GM23338 (cell line): ENCODE data around the gene AGPAT3. TPM values are rescaled to one million over a fixed set of nuclear protein-coding genes. Genes with fewer than 3 reads are reported as not detected.

Experiments
- ATAC-seq: fragments of 200-7000 bp; cut with Tn5 transposase; 3 replicates; pipeline ENCODE4 v1.9.1; 2020
- DNase-seq: peaks from one replicate; pipeline ENCODE4 v3.0.0-alpha.2; 2015; ENCODE audit warnings: low spot score
- H2AFZ ChIP-seq: fragments of 200-600 bp; sonication (generic); 2 replicates; pipeline ENCODE4 v1.8.0; 2016; ENCODE audit warnings: antibody characterized with exemption, mild to moderate bottlenecking, moderate library complexity
- H3F3A ChIP-seq: fragments of 200-600 bp; sonication (generic); replicated peaks from 2 replicates; pipeline ENCODE4 v1.8.0; 2017; ENCODE audit warnings: antibody characterized with exemption, mixed run types, low read depth
- H3K27ac ChIP-seq: fragments of 200-600 bp; sonication (generic); 2 replicates; pipeline ENCODE4 v1.6.1; 2016; ENCODE audit warnings: low read depth
- H3K27me3 ChIP-seq: fragments of 200-600 bp; sonication (generic); 2 replicates; pipeline ENCODE4 v1.8.0; 2016; ENCODE audit warnings: mild to moderate bottlenecking, mixed run types, moderate library complexity; ENCODE audit not compliant: insufficient read depth
- H3K36me3 ChIP-seq: fragments of 200-600 bp; sonication (generic); 2 replicates; pipeline ENCODE4 v1.8.0; 2016; ENCODE audit warnings: mild to moderate bottlenecking; ENCODE audit not compliant: insufficient read depth
- H3K4me1 ChIP-seq: fragments of 200-600 bp; sonication (generic); 2 replicates; pipeline ENCODE4 v1.8.0; 2016; ENCODE audit warnings: mild to moderate bottlenecking, moderate library complexity; ENCODE audit not compliant: insufficient read depth
- H3K4me2 ChIP-seq: fragments of 200-600 bp; sonication (generic); 2 replicates; pipeline ENCODE4 v1.7.1; 2017; ENCODE audit warnings: mixed run types
- H3K4me3 ChIP-seq: fragments of 200-600 bp; sonication (generic); 2 replicates; pipeline ENCODE4 v1.6.1; 2016; ENCODE audit warnings: mixed run types
- H3K79me2 ChIP-seq: fragments of 200-600 bp; sonication (generic); replicated peaks from 2 replicates; pipeline ENCODE4 v1.8.0; 2017; ENCODE audit warnings: mild to moderate bottlenecking; ENCODE audit not compliant: insufficient read depth
- H3K9me2 ChIP-seq: fragments of 200-600 bp; sonication (generic); 2 replicates; pipeline ENCODE4 v1.8.0; 2017; ENCODE audit not compliant: insufficient read depth
- H4K20me1 ChIP-seq: fragments of 200-600 bp; sonication (generic); replicated peaks from 2 replicates; pipeline ENCODE4 v1.8.0; 2017; ENCODE audit warnings: mild to moderate bottlenecking; ENCODE audit not compliant: insufficient read depth
- H3K27ac Mint-ChIP-seq: 2 replicates; pipeline ENCODE4 v1.8.0; 2020; ENCODE audit warnings: inconsistent platforms, mild to moderate bottlenecking, moderate library complexity, mixed read lengths
- H3K27me3 Mint-ChIP-seq: 3 replicates; pipeline ENCODE4 v1.8.0; 2022; ENCODE audit warnings: low read depth, mild to moderate bottlenecking, moderate library complexity, mixed read lengths, inconsistent platforms; ENCODE audit not compliant: insufficient read depth, poor library complexity
- H3K36me3 Mint-ChIP-seq: 3 replicates; pipeline ENCODE4 v1.8.0; 2021; ENCODE audit warnings: low read depth, mild to moderate bottlenecking, inconsistent platforms, moderate library complexity, mixed read lengths
- H3K4me1 Mint-ChIP-seq: 3 replicates; pipeline ENCODE4 v1.8.0; 2020; ENCODE audit warnings: mild to moderate bottlenecking, inconsistent platforms, mixed read lengths
- H3K4me3 Mint-ChIP-seq: 3 replicates; pipeline ENCODE4 v1.8.0; 2021; ENCODE audit warnings: moderate library complexity, mild to moderate bottlenecking, inconsistent platforms, mixed read lengths
- H3K9me3 Mint-ChIP-seq: 3 replicates; pipeline ENCODE4 v1.8.0; 2020; ENCODE audit warnings: moderate library complexity, mild to moderate bottlenecking, inconsistent platforms, mixed read lengths
- CREB1 ChIP-seq: fragments of 250-450 bp; sonication (Bioruptor Pico); IDR thresholded peaks from 2 replicates; pipeline ENCODE4 v1.5.0; 2020; ENCODE audit warnings: low read depth, mild to moderate bottlenecking, moderate library complexity
- EZH2 ChIP-seq: fragments of 200-600 bp; sonication (generic); IDR thresholded peaks from one replicate; pipeline ENCODE4 v1.8.0; 2017; ENCODE audit warnings: antibody characterized with exemption, mild to moderate bottlenecking, low read depth; ENCODE audit not compliant: unreplicated experiment
- EZH2phosphoT487 ChIP-seq: fragments of 200-600 bp; sonication (generic); IDR thresholded peaks from one replicate; pipeline ENCODE4 v1.8.1; 2018; ENCODE audit warnings: antibody characterized with exemption; ENCODE audit not compliant: unreplicated experiment
- JUNB ChIP-seq: IDR thresholded peaks from one replicate; pipeline ENCODE4 v1.6.1; 2016; ENCODE audit warnings: antibody characterized with exemption; ENCODE audit not compliant: unreplicated experiment
- NANOG ChIP-seq: IDR thresholded peaks from 2 replicates; pipeline ENCODE4 v1.6.1; 2016; ENCODE audit warnings: antibody characterized with exemption, borderline replicate concordance
- POLR2AphosphoS5 ChIP-seq: IDR thresholded peaks from 2 replicates; pipeline ENCODE4 v1.6.1; 2016; ENCODE audit warnings: antibody characterized with exemption, low read depth
- STAT1 ChIP-seq: IDR thresholded peaks from one replicate; pipeline ENCODE4 v1.6.1; 2016; ENCODE audit warnings: antibody characterized with exemption; ENCODE audit not compliant: unreplicated experiment
- ZNF331 ChIP-seq: fragments of 250-450 bp; sonication (Bioruptor Pico); IDR thresholded peaks from 2 replicates; pipeline ENCODE4 v1.5.0; 2020; ENCODE audit warnings: low read depth, mild to moderate bottlenecking, moderate library complexity
- polyA plus RNA-seq: library from polyadenylated mRNA; unstranded; fragments of >200 nt; fragmentation: Nextera tagmentation; extraction: Ambion mirVana; gene quantifications from 2 replicates; pipeline ENCODE4 v1.2.1, GENCODE V29; 2016
- total RNA-seq: library from RNA; depleted of rRNA; stranded (reverse); fragments of >200 nt; shearing (Covaris generic); gene quantifications from 2 replicates; pipeline ENCODE4 v1.2.3, GENCODE V29; 2014
- TF ChIP-seq, protein P1 (sequence below): IDR thresholded peaks from one replicate; pipeline ENCODE4 v1.6.1; 2018; ENCODE audit warnings: antibody characterized with exemption; ENCODE audit not compliant: unreplicated experiment
- TF ChIP-seq, protein P2 (sequence below), 2 experiments: fragments of 200-600 bp in 1 of 2; sonication (generic) in 1 of 2; conservative IDR thresholded peaks; 2 replicates each; pipeline versions ENCODE4 v1.5.1 to v1.6.1; 2016 to 2017; ENCODE audit warnings: antibody characterized with exemption in 2 of 2, low read depth in 2 of 2, mild to moderate bottlenecking in 2 of 2, moderate library complexity in 1 of 2
- TF ChIP-seq, protein P3 (sequence below): fragments of 250-450 bp; sonication (Bioruptor Pico); IDR thresholded peaks from 2 replicates; pipeline ENCODE4 v1.5.0; 2020; ENCODE audit warnings: mild to moderate bottlenecking, moderate library complexity
- TF ChIP-seq, protein P4 (sequence below): IDR thresholded peaks from 2 replicates; pipeline ENCODE4 v1.6.1; 2016; ENCODE audit warnings: antibody characterized with exemption

The AGPAT3 gene
- total and polyA plus RNA-seq, 2 experiments from 2014 or later, result 2.1 to 6.1 TPM

DNA sequence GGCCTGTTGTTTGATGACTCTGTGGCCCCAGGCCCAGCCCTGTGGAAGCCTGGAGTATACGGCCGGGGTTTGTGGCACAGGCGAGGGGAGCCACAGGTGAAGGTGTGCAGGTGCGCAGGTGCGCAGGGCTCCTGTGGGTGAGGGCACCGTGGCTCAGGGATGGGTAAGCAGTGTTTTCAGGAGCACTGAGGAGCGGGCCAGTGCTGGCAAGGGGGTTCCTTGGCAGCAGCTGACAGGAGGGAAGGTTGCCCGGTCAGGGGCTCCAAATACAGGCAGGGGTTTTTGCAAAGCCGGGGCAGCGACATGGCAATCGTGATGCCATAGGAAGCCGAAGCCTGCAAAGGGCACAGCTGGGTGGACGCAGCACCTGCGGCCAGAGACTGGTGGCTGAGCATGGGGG, 20.7 kb downstream of the AGPAT3 start (continued):
- TF ChIP-seq EZH2phosphoT487 (no peak), EZH2 (no peak), CREB1 (no peak), NANOG (no peak)
- TF ChIP-seq, protein P1, sequence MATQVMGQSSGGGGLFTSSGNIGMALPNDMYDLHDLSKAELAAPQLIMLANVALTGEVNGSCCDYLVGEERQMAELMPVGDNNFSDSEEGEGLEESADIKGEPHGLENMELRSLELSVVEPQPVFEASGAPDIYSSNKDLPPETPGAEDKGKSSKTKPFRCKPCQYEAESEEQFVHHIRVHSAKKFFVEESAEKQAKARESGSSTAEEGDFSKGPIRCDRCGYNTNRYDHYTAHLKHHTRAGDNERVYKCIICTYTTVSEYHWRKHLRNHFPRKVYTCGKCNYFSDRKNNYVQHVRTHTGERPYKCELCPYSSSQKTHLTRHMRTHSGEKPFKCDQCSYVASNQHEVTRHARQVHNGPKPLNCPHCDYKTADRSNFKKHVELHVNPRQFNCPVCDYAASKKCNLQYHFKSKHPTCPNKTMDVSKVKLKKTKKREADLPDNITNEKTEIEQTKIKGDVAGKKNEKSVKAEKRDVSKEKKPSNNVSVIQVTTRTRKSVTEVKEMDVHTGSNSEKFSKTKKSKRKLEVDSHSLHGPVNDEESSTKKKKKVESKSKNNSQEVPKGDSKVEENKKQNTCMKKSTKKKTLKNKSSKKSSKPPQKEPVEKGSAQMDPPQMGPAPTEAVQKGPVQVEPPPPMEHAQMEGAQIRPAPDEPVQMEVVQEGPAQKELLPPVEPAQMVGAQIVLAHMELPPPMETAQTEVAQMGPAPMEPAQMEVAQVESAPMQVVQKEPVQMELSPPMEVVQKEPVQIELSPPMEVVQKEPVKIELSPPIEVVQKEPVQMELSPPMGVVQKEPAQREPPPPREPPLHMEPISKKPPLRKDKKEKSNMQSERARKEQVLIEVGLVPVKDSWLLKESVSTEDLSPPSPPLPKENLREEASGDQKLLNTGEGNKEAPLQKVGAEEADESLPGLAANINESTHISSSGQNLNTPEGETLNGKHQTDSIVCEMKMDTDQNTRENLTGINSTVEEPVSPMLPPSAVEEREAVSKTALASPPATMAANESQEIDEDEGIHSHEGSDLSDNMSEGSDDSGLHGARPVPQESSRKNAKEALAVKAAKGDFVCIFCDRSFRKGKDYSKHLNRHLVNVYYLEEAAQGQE, result no peak
- TF ChIP-seq, protein P2, sequence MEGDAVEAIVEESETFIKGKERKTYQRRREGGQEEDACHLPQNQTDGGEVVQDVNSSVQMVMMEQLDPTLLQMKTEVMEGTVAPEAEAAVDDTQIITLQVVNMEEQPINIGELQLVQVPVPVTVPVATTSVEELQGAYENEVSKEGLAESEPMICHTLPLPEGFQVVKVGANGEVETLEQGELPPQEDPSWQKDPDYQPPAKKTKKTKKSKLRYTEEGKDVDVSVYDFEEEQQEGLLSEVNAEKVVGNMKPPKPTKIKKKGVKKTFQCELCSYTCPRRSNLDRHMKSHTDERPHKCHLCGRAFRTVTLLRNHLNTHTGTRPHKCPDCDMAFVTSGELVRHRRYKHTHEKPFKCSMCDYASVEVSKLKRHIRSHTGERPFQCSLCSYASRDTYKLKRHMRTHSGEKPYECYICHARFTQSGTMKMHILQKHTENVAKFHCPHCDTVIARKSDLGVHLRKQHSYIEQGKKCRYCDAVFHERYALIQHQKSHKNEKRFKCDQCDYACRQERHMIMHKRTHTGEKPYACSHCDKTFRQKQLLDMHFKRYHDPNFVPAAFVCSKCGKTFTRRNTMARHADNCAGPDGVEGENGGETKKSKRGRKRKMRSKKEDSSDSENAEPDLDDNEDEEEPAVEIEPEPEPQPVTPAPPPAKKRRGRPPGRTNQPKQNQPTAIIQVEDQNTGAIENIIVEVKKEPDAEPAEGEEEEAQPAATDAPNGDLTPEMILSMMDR (conservative IDR thresholded peaks at IDR 0.05; ENCODE audit: low read depth in 2 of 2), result no peak

DNA sequence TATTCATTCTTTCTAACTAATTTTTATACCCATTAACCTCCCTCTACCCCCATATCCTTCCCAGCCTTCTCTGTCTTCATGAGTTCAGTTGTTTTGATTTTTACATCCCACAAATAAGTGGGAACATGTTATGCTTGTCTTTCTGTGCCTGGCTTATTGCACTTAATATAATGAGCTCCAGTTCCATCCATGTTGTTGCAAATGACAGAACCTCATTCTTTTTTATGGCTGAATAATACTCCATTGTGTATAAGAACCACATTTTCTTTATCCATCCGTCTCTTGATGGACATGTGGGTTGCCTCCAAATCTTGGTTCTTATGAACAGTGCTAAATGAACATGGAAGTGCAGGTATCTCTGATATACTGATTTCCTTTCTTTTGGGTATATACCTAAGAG, 21.5 kb downstream of the AGPAT3 start:
- H3K36me3 Mint-ChIP-seq, result no peaks in the 10 kb centered on the region
- peaks cover 16% of the 10 kb centered on the region for H3K27me3 Mint-ChIP-seq
- Histone ChIP-seq H2AFZ (no peak overlapping the region), H3K4me3 (no peak overlapping the region), H3K79me2 (no peaks in the 10 kb centered on the region), H3K27ac (no peak overlapping the region), H3K27me3 (no peaks in the 10 kb centered on the region), H4K20me1 (no peaks in the 10 kb centered on the region), H3K36me3 (no peaks in the 10 kb centered on the region), H3K9me2 (no peaks in the 10 kb centered on the region), H3K4me1 (peaks cover 7% of the 10 kb centered on the region), H3F3A (no peaks in the 10 kb centered on the region), H3K4me2 (no peak overlapping the region)
- H3K27ac Mint-ChIP-seq, result no peak overlapping the region
- H3K4me1 Mint-ChIP-seq, result peaks cover 22% of the 10 kb centered on the region
- no peak for ATAC-seq
- DNase-seq, result no peak
- no peaks in the 10 kb centered on the region for H3K9me3 Mint-ChIP-seq
- no peak overlapping the region for H3K4me3 Mint-ChIP-seq
- TF ChIP-seq, protein P3, sequence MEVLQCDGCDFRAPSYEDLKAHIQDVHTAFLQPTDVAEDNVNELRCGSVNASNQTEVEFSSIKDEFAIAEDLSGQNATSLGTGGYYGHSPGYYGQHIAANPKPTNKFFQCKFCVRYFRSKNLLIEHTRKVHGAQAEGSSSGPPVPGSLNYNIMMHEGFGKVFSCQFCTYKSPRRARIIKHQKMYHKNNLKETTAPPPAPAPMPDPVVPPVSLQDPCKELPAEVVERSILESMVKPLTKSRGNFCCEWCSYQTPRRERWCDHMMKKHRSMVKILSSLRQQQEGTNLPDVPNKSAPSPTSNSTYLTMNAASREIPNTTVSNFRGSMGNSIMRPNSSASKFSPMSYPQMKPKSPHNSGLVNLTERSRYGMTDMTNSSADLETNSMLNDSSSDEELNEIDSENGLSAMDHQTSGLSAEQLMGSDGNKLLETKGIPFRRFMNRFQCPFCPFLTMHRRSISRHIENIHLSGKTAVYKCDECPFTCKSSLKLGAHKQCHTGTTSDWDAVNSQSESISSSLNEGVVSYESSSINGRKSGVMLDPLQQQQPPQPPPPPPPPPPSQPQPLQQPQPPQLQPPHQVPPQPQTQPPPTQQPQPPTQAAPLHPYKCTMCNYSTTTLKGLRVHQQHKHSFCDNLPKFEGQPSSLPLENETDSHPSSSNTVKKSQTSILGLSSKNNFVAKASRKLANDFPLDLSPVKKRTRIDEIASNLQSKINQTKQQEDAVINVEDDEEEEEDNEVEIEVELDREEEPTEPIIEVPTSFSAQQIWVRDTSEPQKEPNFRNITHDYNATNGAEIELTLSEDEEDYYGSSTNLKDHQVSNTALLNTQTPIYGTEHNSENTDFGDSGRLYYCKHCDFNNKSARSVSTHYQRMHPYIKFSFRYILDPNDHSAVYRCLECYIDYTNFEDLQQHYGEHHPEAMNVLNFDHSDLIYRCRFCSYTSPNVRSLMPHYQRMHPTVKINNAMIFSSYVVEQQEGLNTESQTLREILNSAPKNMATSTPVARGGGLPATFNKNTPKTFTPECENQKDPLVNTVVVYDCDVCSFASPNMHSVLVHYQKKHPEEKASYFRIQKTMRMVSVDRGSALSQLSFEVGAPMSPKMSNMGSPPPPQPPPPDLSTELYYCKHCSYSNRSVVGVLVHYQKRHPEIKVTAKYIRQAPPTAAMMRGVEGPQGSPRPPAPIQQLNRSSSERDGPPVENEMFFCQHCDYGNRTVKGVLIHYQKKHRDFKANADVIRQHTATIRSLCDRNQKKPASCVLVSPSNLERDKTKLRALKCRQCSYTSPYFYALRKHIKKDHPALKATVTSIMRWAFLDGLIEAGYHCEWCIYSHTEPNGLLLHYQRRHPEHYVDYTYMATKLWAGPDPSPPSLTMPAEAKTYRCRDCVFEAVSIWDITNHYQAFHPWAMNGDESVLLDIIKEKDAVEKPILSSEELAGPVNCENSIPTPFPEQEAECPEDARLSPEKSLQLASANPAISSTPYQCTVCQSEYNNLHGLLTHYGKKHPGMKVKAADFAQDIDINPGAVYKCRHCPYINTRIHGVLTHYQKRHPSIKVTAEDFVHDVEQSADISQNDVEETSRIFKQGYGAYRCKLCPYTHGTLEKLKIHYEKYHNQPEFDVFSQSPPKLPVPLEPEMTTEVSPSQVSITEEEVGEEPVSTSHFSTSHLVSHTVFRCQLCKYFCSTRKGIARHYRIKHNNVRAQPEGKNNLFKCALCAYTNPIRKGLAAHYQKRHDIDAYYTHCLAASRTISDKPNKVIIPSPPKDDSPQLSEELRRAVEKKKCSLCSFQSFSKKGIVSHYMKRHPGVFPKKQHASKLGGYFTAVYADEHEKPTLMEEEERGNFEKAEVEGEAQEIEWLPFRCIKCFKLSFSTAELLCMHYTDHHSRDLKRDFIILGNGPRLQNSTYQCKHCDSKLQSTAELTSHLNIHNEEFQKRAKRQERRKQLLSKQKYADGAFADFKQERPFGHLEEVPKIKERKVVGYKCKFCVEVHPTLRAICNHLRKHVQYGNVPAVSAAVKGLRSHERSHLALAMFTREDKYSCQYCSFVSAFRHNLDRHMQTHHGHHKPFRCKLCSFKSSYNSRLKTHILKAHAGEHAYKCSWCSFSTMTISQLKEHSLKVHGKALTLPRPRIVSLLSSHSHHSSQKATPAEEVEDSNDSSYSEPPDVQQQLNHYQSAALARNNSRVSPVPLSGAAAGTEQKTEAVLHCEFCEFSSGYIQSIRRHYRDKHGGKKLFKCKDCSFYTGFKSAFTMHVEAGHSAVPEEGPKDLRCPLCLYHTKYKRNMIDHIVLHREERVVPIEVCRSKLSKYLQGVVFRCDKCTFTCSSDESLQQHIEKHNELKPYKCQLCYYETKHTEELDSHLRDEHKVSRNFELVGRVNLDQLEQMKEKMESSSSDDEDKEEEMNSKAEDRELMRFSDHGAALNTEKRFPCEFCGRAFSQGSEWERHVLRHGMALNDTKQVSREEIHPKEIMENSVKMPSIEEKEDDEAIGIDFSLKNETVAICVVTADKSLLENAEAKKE, result no peak
- TF ChIP-seq EZH2 (no peak), POLR2AphosphoS5 (no peak), NANOG (no peak), JUNB (no peak), ZNF331 (CRISPR knock-in tag) (no peak), STAT1 (no peak), CREB1 (no peak)
- TF ChIP-seq, protein P4, sequence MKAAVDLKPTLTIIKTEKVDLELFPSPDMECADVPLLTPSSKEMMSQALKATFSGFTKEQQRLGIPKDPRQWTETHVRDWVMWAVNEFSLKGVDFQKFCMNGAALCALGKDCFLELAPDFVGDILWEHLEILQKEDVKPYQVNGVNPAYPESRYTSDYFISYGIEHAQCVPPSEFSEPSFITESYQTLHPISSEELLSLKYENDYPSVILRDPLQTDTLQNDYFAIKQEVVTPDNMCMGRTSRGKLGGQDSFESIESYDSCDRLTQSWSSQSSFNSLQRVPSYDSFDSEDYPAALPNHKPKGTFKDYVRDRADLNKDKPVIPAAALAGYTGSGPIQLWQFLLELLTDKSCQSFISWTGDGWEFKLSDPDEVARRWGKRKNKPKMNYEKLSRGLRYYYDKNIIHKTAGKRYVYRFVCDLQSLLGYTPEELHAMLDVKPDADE, result no peak
